GM21576 (cell line): ENCODE data around the gene TSPAN13.

Experiments used
- ATAC-seq: cut with Tn5 transposase; IDR thresholded peaks from one replicate; pipeline ENCODE4 v1.9.1; 2021; ENCODE audit warnings: mild to moderate bottlenecking, moderate library complexity; ENCODE audit not compliant: unreplicated experiment

TSPAN13 gene

GRCh38 chr7:16753102-16753931 lies at the start of gene TSPAN13:
Gene TSPAN13, plus strand, starts transcription at chr7:16753755. Its CDS starts 213 bp downstream, at chr7:16753968.
- ATAC-seq = peak; percentile 51

- ATAC-seq = no peak
Observed at GRCh38 chr7:16708511-16708910, 45.0 kb upstream of the TSPAN13 start.

- no peak for ATAC-seq
Observed at GRCh38 chr7:16708980-16709379, 44.6 kb upstream of the TSPAN13 start.

GRCh38 chr7:16710651-16711050 lies 42.9 kb upstream of the TSPAN13 start:
- ATAC-seq = no peak

- no peak for ATAC-seq
Observed at GRCh38 chr7:16711730-16712129, 41.8 kb upstream of the TSPAN13 start.

- ATAC-seq = no peak
Observed at GRCh38 chr7:16712916-16713315, 40.6 kb upstream of the TSPAN13 start.

GRCh38 chr7:16715928-16716327 lies 37.6 kb upstream of the TSPAN13 start:
- no peak for ATAC-seq

GRCh38 chr7:16718111-16718656 lies 35.4 kb upstream of the TSPAN13 start:
- no peak for ATAC-seq

GRCh38 chr7:16719699-16720098 lies 33.9 kb upstream of the TSPAN13 start:
- ATAC-seq = no peak

- ATAC-seq = no peak
Observed at GRCh38 chr7:16721541-16721940, 32.0 kb upstream of the TSPAN13 start.

- no peak for ATAC-seq
Observed at GRCh38 chr7:16724344-16724743, 29.2 kb upstream of the TSPAN13 start.

- no peak for ATAC-seq
Observed at GRCh38 chr7:16726189-16726588, 27.4 kb upstream of the TSPAN13 start.

- ATAC-seq = no peak
Observed at GRCh38 chr7:16727736-16728135, 25.8 kb upstream of the TSPAN13 start.

GRCh38 chr7:16728811-16729210 lies 24.7 kb upstream of the TSPAN13 start:
- no peak for ATAC-seq

- ATAC-seq = no peak
Observed at GRCh38 chr7:16729541-16729940, 24.0 kb upstream of the TSPAN13 start.

- ATAC-seq = no peak
Observed at GRCh38 chr7:16730937-16731336, 22.6 kb upstream of the TSPAN13 start.

- ATAC-seq = no peak
Observed at GRCh38 chr7:16732828-16733227, 20.7 kb upstream of the TSPAN13 start.

GRCh38 chr7:16734148-16734726 lies 19.3 kb upstream of the TSPAN13 start:
- no peak for ATAC-seq

GRCh38 chr7:16735020-16735419 lies 18.5 kb upstream of the TSPAN13 start:
- ATAC-seq = no peak

GRCh38 chr7:16738011-16738688 lies 15.4 kb upstream of the TSPAN13 start:
- ATAC-seq = no peak

GRCh38 chr7:16739863-16740622 lies 13.5 kb upstream of the TSPAN13 start:
- no peak for ATAC-seq
